Measurements from ENCODE around the gene CAMSAP2.
"Not testable (repeated sequence)": the region's sequence is repeated elsewhere in the genome, so short reads cannot be mapped to it uniquely, and the experiment has no call there.

Gene CAMSAP2

DNA sequence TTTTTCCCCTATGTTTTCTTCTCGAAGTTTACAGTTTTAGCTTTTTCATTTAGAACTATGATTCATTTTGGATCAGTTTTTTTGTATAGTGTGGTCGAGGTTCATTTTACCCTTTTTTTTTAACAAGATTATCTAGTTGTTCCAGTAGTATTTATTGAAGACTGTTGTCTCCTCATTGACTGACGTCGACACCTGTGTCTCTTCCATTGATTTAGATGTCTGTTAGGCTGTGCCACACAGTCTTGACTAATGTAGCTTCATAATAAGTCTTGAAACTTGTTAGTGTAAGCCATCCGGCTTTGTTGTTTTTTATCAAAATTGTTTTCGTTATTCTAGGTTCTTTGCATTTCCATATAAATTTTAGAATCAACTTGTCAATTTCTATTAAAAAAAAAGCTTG, 45.2 kb downstream of the CAMSAP2 start:
- DNase-seq: no peak

DNA sequence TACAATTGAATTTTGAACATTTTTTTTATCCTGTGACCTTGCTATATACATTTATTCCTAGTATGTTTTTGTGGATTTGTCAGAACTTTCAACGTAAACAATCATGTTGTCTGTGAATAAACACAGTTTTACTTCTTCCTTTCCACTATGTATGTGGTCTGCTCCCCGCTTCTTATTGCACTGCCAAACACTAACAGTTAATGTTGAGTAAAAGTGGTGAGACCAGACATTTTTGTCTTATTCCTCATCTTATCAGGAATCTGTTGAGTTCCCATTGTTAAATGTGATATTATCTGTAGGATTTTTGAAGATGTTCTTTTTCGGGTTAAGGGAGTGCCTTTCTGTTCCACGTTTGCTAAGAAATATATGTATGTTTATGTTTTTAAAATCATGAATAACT, 45.9 kb downstream of the CAMSAP2 start:
- no peak for DNase-seq

DNA sequence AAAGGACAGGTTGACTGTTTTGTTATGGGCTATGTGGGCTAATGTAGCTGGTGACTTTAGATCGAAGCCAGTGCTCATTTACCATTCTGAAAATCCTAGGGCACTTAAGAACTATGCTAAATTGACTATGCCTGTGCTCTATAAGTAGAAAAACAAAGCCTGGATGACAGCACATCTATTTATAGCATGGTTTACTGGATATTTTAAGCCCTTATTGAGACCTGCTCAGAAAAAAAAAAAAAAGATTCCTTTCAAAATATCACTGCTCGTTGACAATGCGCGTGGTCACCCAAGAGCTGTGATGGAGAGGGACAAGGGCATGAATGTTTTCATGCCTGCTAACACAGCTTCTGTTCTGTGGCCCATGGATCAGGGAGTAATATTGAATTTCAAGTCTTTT, 48.1 kb downstream of the CAMSAP2 start:
- no peak for DNase-seq

- DNase-seq: no peak
Measured at GRCh38 chr1:200787896-200788387, 49.2 kb downstream of the CAMSAP2 start.

DNA sequence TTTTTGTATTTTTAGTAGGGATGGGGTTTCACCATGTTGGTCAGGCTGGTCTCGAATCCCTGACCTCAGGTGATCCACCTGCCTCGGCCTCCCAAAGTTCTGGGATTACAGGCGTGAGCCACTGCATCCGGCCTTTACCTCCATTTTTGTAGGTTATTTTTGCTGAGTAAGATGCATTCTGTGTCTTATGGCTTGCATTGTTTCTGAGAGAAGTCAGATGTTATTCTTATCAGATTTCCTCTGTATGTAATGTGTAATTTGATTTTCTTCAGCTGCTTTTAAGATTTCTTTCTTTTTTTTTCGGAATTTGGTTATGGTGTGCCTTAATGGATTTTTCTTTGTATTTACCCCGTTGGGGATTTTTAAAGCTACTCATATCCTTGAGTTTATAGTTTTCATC, 52.3 kb downstream of the CAMSAP2 start:
- not testable (repeated sequence) for DNase-seq

- no peak for DNase-seq
Measured at GRCh38 chr1:200793677-200794076, 55.0 kb downstream of the CAMSAP2 start.

GRCh38 chr1:200794506-200795065, 55.9 kb downstream of the CAMSAP2 start:
- DNase-seq: no peak

- DNase-seq: no peak
Measured at GRCh38 chr1:200795156-200795555, 56.5 kb downstream of the CAMSAP2 start.

- no peak for DNase-seq
Measured at GRCh38 chr1:200802042-200802441, 63.3 kb downstream of the CAMSAP2 start.

DNA sequence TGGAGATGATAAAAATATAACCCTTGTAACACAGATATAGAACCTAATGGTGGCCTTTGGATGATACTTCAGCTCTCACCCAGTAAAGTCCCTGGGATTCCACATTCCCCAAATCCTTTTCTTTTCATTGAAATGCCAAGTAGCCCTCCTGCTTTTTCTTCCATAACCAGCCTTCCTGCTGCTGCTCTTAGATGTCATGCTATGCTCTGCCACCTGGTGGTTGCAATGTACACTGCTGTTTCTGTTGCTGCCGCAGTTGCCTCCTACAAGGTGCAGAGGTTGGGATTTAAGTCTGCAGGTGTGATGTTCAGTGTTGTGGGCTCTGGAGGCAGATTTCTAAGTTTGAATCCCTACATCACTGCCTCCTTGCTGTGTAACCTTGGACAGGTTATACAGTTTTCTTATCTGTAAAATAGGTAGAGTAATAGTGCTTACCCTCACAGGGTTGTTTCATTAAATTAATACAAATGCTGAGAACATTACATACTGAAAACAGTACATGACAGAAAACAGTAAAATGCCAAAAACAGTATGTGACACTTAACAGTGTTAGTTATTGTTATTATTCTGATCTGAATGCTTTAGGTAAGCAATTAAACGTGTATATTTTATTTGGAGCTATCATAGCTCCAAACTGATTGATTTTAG, 64.3 kb downstream of the CAMSAP2 start:
- peak; percentile 65 for DNase-seq

- DNase-seq: no peak
Measured at GRCh38 chr1:200805719-200806118, 67.0 kb downstream of the CAMSAP2 start.

GRCh38 chr1:200808846-200809245, 70.2 kb downstream of the CAMSAP2 start:
- DNase-seq: no peak

GRCh38 chr1:200811704-200812103, 73.0 kb downstream of the CAMSAP2 start:
- DNase-seq: no peak

- not testable (repeated sequence) for DNase-seq
Measured at GRCh38 chr1:200816624-200817224, 78.0 kb downstream of the CAMSAP2 start.

GRCh38 chr1:200818248-200818647, 79.6 kb downstream of the CAMSAP2 start:
- DNase-seq: no peak

GRCh38 chr1:200819726-200820125, 81.0 kb downstream of the CAMSAP2 start:
- no peak for DNase-seq

- no peak for DNase-seq
Measured at GRCh38 chr1:200831091-200831490, 92.4 kb downstream of the CAMSAP2 start.

DNA sequence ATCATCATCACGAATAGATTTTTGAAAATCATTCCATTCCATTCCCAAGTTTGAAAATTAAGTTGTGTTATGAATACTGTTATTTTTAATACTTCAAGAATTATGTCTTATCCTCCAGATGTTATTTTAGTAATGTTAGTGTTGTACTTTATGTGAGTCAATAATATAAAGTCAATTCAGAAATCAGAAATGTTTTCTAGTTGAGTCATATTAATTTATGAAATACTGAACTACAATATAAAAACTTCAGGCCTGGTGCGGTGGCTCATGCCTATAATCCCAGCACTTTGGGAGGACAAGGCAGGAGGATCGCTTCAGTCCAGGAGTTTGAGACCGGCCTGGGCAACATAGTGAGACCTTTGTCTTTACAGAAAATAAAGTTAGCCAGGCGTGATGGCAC, 95.7 kb downstream of the CAMSAP2 start:
- no peak for DNase-seq

DNA sequence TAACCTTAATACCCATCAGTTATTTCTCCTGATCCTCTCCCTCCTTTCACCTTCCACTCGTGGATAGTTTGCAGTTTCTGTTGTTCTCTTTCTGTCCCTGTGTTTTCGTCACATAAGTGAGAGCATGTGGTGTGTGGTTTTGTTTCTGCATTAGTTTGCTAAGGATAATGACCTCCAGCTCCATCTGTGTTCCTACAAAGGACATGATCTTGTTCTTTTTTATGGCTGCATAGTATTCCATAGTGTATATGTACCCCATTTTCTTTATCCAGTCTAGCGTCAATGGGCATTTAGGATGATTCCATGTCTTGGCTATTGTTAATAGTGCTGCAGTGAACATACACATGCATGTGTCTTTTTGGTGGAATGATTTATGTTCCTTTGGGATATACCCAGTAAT, 97.5 kb downstream of the CAMSAP2 start:
- no peak for DNase-seq

DNA sequence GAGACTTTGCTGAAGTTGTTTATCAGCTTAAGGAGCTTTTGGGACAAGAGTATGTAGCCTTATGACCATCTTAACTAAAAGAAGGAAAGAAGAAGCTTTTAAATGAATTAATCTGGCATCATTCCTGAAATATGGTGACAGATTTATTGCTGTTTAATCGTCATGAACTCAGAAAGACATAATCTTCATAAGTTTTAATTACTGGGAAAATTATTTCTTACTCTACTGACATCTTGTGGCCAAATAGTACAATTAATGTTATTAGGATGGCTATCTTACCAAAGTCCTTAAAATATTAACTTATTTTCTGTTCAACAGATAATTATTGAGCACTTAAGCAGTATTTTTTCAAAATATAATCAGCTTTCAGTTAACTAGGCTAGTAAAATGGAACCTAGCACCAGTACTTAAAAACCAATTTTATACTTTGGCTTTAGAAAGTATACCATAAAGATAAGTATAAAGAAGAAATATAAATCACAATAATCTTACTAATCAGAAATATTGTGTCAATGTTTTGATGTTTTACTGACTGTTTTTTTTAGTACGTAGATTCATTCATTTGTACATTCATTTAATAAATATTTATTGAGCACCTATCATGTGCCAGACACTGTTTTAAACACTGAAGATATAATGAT, 99.4 kb downstream of the CAMSAP2 start:
- DNase-seq: no peak

DNA sequence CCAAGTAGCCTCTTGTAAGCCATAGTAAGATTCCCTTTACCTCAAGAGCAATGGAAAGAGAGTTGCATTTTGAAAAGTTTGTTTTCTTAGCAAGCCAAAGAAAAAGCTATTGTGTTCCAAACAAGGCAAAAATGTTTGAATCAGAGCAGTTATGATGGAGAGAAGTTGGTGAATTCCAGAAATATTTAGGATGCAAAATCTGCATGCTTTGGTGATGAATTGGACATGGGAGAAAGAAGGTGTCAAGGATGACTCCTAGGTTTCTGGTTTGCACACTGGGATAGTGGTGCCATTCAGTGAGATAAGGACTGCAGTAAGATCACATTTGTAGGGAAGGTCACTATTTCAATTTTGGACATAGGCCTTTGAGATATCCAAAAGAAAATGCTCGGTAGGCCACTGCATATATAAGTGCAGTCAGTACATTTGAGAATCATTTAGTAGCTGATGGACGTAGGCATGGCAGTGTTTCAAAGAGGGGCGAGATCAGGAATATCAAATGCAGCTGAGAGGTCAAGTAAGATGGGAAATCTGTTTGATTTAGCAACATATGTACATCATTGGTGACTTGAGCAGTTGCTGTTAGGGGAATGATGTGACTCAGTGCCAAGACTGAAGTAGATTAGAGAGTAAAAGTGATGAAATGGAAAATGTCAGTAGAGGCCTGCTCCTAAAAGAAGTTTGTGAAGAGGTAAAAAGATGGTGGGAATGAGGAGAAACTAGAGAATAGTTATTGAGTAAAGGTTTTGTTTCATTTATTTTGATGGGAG, 100.2 kb downstream of the CAMSAP2 start:
- no peak for DNase-seq

DNA sequence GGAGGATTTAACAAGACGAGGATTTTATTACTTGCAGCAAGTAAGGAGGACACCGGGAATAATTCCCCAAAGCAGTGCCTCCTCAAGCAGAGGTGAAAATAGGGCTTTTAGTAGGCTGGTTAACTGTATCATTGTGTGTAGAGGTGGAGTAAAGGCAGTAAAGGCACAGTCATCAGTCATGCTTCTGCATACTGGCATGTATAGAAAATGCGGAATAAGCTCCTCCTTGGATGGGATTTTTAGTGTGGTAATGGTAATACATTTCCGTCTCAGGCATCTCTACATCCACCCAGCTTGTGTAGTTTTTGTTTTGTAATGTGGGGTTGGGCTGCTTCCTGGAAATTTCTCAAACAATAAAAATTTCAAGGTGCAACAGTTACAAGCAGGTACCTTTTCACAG, 106.7 kb downstream of the CAMSAP2 start:
- DNase-seq: no peak

DNA sequence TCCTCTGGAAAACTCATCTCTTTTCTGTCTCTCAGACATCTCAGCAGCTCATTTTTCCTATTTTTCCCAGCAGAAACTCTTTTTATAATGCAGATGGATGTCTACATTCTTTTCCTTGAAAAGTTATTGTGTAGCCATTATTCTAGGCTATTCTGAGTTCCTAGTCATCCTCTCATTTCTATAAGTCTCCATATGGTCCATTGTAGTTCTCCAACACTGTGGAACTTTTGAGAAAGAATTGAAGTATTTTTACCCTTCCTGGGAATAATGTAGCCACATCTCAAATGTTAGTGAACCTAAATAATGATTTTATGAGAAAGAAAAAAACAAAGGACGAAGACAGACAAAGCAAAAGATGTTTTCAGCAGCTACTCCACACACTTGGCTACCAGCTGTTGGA, 107.7 kb downstream of the CAMSAP2 start:
- no peak for DNase-seq

Data from activated T-cell treated with anti-CD3 and anti-CD28 coated beads for 4 hours (primary cell).